Mammary epithelial cell (primary cell): ENCODE measurements around the gene PLXNA2.

Experiments
- CTCF ChIP-seq, 2 donors: IDR thresholded peaks in 1 of 2; conservative IDR thresholded peaks in 1 of 2; 2 replicates each; pipeline ENCODE4 v1.5.1; 2011 to 2012; ENCODE audit warnings: inconsistent platforms in 2 of 2, low read length in 2 of 2, mild to moderate bottlenecking in 2 of 2, control low read depth in 1 of 2, low read depth in 1 of 2; ENCODE audit not compliant: insufficient read depth in 1 of 2; ENCODE audit errors: extremely low read depth in 1 of 2
- EZH2 ChIP-seq: IDR thresholded peaks from 2 replicates; pipeline ENCODE4 v1.6.1; 2012; ENCODE audit warnings: low read length, inconsistent platforms, borderline replicate concordance

GRCh38 chr1:208172423-208173145 is 71.6 kb downstream of the PLXNA2 start:
- TF ChIP-seq EZH2 (no peak), CTCF (conservative IDR thresholded peaks at IDR 0.05 in 1 of 2, IDR thresholded peaks at IDR 0.05 in 1 of 2; ENCODE audit: extremely low read depth in 1 of 2, insufficient read depth in 1 of 2, low read depth in 1 of 2, low read length in 2 of 2) (no peak)
